Thoracic aorta (tissue), 2 donors: ENCODE results near the gene CXXC1. TPM values are rescaled to one million over a fixed set of nuclear protein-coding genes. Genes with fewer than 3 reads are reported as not detected.

ENCODE experiments used
- ATAC-seq: fragments of 150-250 bp; one replicate; pipeline ENCODE4 v1.8.0; 2017; ENCODE audit warnings: low read depth; ENCODE audit not compliant: insufficient number of reproducible peaks, low FRiP score
- DNase-seq: peaks from one replicate; pipeline ENCODE4 v3.0.0-alpha.2; 2020; ENCODE audit warnings: low spot score
- H3K27ac ChIP-seq, 2 donors: fragments of 200-600 bp; sonication (generic); 1 replicate in 1 of 2; 2 replicates in 1 of 2; pipeline ENCODE4 v1.5.1; 2016; ENCODE audit warnings: mild to moderate bottlenecking in 2 of 2, moderate library complexity in 2 of 2
- H3K27me3 ChIP-seq: fragments of 200-600 bp; sonication (generic); replicated peaks from 2 replicates; pipeline ENCODE4 v1.6.0; 2016; ENCODE audit warnings: mild to moderate bottlenecking; ENCODE audit not compliant: insufficient read depth
- H3K36me3 ChIP-seq: fragments of 200-600 bp; sonication (generic); one replicate; pipeline ENCODE4 v1.5.1; 2016
- H3K4me1 ChIP-seq, 2 donors: fragments of 200-600 bp; sonication (generic); 1 replicate in 1 of 2; 2 replicates in 1 of 2; pipeline versions ENCODE4 v1.5.1 to v1.6.0; 2016; ENCODE audit warnings: low read depth in 2 of 2, mild to moderate bottlenecking in 1 of 2; ENCODE audit not compliant: control insufficient read depth in 1 of 2
- H3K4me3 ChIP-seq: fragments of 200-600 bp; sonication (generic); 2 replicates; pipeline ENCODE4 v1.5.1; 2016; ENCODE audit warnings: mild to moderate bottlenecking
- H3K9me3 ChIP-seq: fragments of 200-600 bp; sonication (generic); 2 replicates; pipeline ENCODE4 v1.5.1; 2016
- CTCF ChIP-seq: fragments of 200-600 bp; sonication (generic); IDR thresholded peaks from one replicate; pipeline ENCODE4 v1.5.1; 2019; ENCODE audit warnings: antibody characterized with exemption
- total RNA-seq, 2 donors: library from RNA; depleted of rRNA; stranded (reverse); fragments of >200 nt; gene quantifications; one replicate each; pipeline versions ENCODE4 v1.1.0 to v1.2.3, GENCODE V29; 2016

CXXC1 gene
- total RNA-seq, 2 donors from 2014 or later: 47.9 to 88.5 TPM

- H3K4me1 ChIP-seq: peaks cover 13 to 35% of the 10 kb centered on the region in 2 donors
- H3K9me3 ChIP-seq: no peaks in the 10 kb centered on the region
- ATAC-seq: no peak
- H3K27me3 ChIP-seq: no peaks in the 10 kb centered on the region
- no peak overlapping the region for H3K4me3 ChIP-seq
- H3K27ac ChIP-seq: no peak overlapping the region
- H3K36me3 ChIP-seq: peaks cover 16% of the 10 kb centered on the region
- TF ChIP-seq CTCF: no peak
- no peak for DNase-seq
Measured at GRCh38 chr18:50282521-50283335, 4.8 kb downstream of the CXXC1 start.

GRCh38 chr18:50281972-50282520 lies 5.4 kb downstream of the CXXC1 start:
- H3K36me3 ChIP-seq: peaks cover 17% of the 10 kb centered on the region
- H3K9me3 ChIP-seq: no peaks in the 10 kb centered on the region
- peak overlapping the region; percentile 90 for H3K4me3 ChIP-seq
- no peak for TF ChIP-seq CTCF
- no peaks in the 10 kb centered on the region for H3K27me3 ChIP-seq
- DNase-seq (no peak), ATAC-seq (no peak)
- H3K27ac ChIP-seq: peak overlapping the region; percentile 77 to 90
- peaks cover 13 to 35% of the 10 kb centered on the region in 2 donors for H3K4me1 ChIP-seq

GRCh38 chr18:50281295-50281971 lies 6.1 kb downstream of the CXXC1 start, which contains the start of gene MBD1:
Gene MBD1 (minus strand): TSS chr18:50281523. CDS start chr18:50279992, 1,531 bp downstream.
- ATAC-seq: peak; percentile 89
- peaks cover 23% of the 10 kb centered on the region for H3K36me3 ChIP-seq
- H3K27me3 ChIP-seq: no peaks in the 10 kb centered on the region
- peaks cover 13 to 29% of the 10 kb centered on the region in 2 donors for H3K4me1 ChIP-seq
- TF ChIP-seq CTCF: peak; percentile 28
- DNase-seq: peak; percentile 91
- no peaks in the 10 kb centered on the region for H3K9me3 ChIP-seq
- H3K4me3 ChIP-seq: peak within 1 kb of the TSS; percentile 90
- H3K27ac ChIP-seq: peak within 1 kb of the TSS; percentile 77 to 90

GRCh38 chr18:50280707-50281294 lies 6.7 kb downstream of the CXXC1 start:
- H3K27me3 ChIP-seq: no peaks in the 10 kb centered on the region
- DNase-seq: no peak
- no peaks in the 10 kb centered on the region for H3K9me3 ChIP-seq
- peak overlapping the region; percentile 90 for H3K4me3 ChIP-seq
- TF ChIP-seq CTCF: no peak
- peaks cover 13 to 29% of the 10 kb centered on the region in 2 donors for H3K4me1 ChIP-seq
- ATAC-seq: no peak
- H3K27ac ChIP-seq: peak overlapping the region; percentile 77 to 90
- H3K36me3 ChIP-seq: peaks cover 29% of the 10 kb centered on the region
